Measurements from ENCODE around the gene TAOK3.

DNA sequence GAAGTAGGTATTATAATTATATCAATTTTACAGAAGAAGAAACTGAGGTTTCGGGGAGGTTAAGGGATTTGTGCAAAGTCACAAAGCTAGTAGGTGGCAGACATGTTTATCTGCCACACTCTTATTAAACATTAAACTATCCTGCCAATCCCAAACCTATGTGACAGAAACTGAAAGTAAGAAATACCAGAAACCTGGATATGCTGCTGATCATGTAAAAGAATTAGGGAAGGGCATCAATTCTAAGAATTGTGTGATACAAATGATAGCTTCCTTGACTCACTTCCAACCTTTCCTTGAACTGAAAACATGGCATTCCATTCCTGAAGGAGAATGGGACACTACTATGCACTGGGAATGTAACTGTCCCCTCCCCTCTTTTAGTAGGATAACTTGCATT, 16.9 kb downstream of the TAOK3 start:
- TF ChIP-seq, protein P1, sequence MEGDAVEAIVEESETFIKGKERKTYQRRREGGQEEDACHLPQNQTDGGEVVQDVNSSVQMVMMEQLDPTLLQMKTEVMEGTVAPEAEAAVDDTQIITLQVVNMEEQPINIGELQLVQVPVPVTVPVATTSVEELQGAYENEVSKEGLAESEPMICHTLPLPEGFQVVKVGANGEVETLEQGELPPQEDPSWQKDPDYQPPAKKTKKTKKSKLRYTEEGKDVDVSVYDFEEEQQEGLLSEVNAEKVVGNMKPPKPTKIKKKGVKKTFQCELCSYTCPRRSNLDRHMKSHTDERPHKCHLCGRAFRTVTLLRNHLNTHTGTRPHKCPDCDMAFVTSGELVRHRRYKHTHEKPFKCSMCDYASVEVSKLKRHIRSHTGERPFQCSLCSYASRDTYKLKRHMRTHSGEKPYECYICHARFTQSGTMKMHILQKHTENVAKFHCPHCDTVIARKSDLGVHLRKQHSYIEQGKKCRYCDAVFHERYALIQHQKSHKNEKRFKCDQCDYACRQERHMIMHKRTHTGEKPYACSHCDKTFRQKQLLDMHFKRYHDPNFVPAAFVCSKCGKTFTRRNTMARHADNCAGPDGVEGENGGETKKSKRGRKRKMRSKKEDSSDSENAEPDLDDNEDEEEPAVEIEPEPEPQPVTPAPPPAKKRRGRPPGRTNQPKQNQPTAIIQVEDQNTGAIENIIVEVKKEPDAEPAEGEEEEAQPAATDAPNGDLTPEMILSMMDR (IDR thresholded peaks at IDR 0.05; ENCODE audit: low read depth, low read length), result no peak
- TF ChIP-seq POLR2A (IDR thresholded peaks at IDR 0.05; ENCODE audit: extremely low read depth, insufficient read length) (no peak), MYC (IDR thresholded peaks at IDR 0.05; ENCODE audit: low read depth, low read length) (no peak)
